Ovary (tissue), 3 donors: ENCODE data around the gene GALNT17.

Source experiments
- CTCF ChIP-seq, 3 donors: fragments of 450-650 bp in 2 of 3; fragments of 200-600 bp in 1 of 3; IDR thresholded peaks; one replicate each; pipeline versions ENCODE4 v1.5.1 to v1.8.0; 2016 to 2022; ENCODE audit warnings: antibody characterized with exemption in 3 of 3, mild to moderate bottlenecking in 1 of 3
- POLR2A ChIP-seq: fragments of 450-650 bp; IDR thresholded peaks from one replicate; pipeline ENCODE4 v1.6.1; 2017; ENCODE audit warnings: antibody characterized with exemption, mild to moderate bottlenecking, moderate library complexity
- donor health status: DM: no; HTN: no; CAD: no.

GRCh38 chr7:71668572-71668971 lies 536.6 kb downstream of the GALNT17 start:
- TF ChIP-seq CTCF (IDR thresholded peaks at IDR 0.05) (no peak), POLR2A (no peak)
